Astrocyte of the cerebellum (primary cell): ENCODE data around the gene LTA4H.
A peak's percentile ranks its signal among the peaks of the same experiment; 100 is the strongest.

Experiments used
- DNase-seq: peaks from one replicate; pipeline ENCODE4 v3.0.0-alpha.2; 2011; ENCODE audit warnings: low read depth
- H3K4me3 ChIP-seq: 2 replicates; pipeline ENCODE4 v1.5.1; 2011; ENCODE audit warnings: mild to moderate bottlenecking, low read depth, low read length, moderate library complexity
- in situ Hi-C: cut with HindIII; loops from 2 replicates; pipeline ENCODE4 v1.10.0; 2017; ENCODE audit warnings: low sequenced_read_pairs
- TF ChIP-seq, protein P1 (sequence below): IDR thresholded peaks from 2 replicates; pipeline ENCODE4 v1.5.1; 2012; ENCODE audit warnings: low read length, low read depth, moderate library complexity, mild to moderate bottlenecking; ENCODE audit errors: missing control alignments

LTA4H gene

DNA sequence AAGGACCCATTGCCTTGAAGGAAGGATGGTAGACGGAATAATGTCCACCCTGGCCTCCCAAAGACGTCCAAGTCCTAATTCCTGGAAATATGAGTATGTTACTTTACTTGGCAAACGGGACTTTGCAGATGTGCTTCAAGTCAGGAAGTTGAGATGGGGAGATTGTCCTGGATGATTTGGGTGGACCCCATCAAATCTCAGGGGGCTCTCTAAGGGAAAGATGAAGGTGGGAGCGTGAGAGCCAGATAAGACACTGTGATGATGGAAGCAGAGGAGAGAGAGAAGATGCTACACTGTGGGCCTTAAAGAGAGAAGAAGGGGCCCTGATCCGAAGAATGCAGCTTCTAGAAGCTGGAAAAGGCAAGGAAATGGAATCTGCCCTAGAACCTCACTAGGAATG lies 29.6 kb upstream of the LTA4H start:
- TF ChIP-seq, protein P1, sequence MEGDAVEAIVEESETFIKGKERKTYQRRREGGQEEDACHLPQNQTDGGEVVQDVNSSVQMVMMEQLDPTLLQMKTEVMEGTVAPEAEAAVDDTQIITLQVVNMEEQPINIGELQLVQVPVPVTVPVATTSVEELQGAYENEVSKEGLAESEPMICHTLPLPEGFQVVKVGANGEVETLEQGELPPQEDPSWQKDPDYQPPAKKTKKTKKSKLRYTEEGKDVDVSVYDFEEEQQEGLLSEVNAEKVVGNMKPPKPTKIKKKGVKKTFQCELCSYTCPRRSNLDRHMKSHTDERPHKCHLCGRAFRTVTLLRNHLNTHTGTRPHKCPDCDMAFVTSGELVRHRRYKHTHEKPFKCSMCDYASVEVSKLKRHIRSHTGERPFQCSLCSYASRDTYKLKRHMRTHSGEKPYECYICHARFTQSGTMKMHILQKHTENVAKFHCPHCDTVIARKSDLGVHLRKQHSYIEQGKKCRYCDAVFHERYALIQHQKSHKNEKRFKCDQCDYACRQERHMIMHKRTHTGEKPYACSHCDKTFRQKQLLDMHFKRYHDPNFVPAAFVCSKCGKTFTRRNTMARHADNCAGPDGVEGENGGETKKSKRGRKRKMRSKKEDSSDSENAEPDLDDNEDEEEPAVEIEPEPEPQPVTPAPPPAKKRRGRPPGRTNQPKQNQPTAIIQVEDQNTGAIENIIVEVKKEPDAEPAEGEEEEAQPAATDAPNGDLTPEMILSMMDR = no peak
- no peak for DNase-seq
- in situ Hi-C loops = loop anchor here (10.0 to 25.0 kb wide), 2 partner anchors 147 to 440 kb away; no protein-coding TSS in a partner anchor
- no peak overlapping the region for H3K4me3 ChIP-seq

DNA sequence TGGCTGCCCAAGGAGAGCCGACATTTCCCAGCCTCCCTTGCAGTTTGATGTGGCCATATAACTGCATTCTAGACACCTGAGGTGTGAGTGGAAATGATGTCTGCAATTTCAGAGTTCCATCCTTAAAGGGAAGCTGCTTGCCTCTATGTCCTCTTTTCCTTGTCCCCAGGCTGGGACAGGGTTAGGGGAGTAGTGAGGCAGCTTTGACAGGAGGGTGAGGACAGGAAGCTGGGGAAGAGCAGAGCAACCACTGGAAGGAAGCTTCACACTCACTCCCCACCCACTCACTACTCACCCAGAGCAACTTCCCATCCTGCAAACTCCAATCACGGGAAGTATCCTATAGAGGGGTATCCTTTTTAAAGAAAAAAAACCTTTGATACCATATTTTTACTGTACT lies 28.9 kb upstream of the LTA4H start:
- DNase-seq = no peak
- in situ Hi-C loops = loop anchor here (10.0 to 25.0 kb wide), 2 partner anchors 148 to 441 kb away; no protein-coding TSS in a partner anchor

DNA sequence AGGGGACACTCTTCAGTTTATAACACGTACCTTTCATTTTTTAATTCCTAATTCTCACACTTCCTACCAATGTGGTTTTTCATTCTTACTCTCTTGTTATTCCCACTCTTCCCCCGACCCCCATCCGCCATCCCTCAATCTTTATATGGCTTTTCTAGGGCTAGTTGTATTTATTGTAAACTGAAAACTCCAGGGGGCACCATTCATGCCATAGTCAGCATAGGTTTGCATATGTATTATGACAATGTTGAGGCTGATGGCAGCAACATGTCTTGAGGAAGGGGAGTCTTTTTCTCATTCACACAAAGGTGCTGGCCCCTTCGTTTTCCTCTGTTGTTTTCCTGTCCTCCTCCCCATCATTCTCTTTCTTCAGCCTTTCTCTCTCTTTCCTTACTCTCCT lies 27.7 kb upstream of the LTA4H start:
- TF ChIP-seq, protein P1 = peak; percentile 12
- in situ Hi-C loops = loop anchor here (10.0 to 25.0 kb wide), 2 partner anchors 149 to 442 kb away; no protein-coding TSS in a partner anchor
- H3K4me3 ChIP-seq = no peak overlapping the region
- peak; percentile 15 for DNase-seq

More for the DNA sequence above, 28.9 kb upstream of the LTA4H start:
- TF ChIP-seq, protein P1 = no peak
- no peak overlapping the region for H3K4me3 ChIP-seq

DNA sequence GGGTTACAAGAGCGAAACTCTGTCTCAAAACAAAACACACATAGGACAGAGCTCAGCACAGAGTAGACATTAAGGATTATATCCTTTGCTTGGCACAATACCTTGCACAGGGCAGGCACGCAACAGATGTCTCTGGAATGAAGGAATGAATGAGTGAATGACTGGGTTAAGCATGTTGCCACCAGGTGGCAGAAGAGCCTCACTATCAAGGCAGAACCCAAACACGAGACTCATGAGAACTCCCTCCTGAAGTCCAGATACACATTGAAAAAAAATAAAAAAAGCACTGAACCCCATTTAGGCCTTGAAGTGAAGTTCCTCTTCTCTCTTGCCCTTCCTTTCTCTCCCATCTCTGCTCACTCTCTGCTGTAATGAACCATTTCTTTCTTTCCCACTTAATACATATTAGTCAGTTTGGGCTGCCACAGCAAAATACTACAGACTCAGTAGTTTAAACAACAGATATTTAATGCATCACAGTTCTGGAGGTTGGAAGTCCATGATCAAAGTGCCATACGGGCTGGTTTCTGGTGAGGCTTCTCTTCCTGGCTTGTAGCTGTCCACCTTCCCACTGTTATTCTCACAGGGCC lies 26.6 kb upstream of the LTA4H start:
- no peak overlapping the region for H3K4me3 ChIP-seq
- in situ Hi-C loops = loop anchor here (10.0 to 25.0 kb wide), 2 partner anchors 150 to 443 kb away; no protein-coding TSS in a partner anchor

DNA sequence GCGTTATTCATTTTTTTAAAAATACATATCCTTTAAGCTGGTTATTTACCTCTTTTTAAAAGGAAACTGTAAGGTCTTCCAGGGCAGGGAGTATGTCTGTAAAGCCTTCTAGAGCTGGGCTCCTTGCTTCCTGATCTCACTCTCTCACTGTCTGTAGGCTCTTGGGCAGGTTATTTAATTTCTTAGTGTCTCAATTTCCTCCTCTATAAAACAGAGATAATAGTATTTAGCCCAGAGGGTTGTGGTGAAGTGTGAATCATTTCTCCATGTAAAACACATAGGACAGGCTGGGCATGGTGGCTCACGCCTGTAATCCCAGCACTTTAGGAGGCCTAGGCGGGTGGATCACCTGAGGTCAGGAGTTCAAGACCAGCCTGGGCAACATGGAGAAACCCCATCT lies 25.9 kb upstream of the LTA4H start:
- in situ Hi-C loops = loop anchor here (10.0 to 25.0 kb wide), 2 partner anchors 151 to 443 kb away; no protein-coding TSS in a partner anchor
- no peak overlapping the region for H3K4me3 ChIP-seq
- no peak for DNase-seq
- TF ChIP-seq, protein P1 = no peak

More for the DNA sequence above, 26.6 kb upstream of the LTA4H start:
- TF ChIP-seq, protein P1 = peak; percentile 81
- peak; percentile 80 for DNase-seq

DNA sequence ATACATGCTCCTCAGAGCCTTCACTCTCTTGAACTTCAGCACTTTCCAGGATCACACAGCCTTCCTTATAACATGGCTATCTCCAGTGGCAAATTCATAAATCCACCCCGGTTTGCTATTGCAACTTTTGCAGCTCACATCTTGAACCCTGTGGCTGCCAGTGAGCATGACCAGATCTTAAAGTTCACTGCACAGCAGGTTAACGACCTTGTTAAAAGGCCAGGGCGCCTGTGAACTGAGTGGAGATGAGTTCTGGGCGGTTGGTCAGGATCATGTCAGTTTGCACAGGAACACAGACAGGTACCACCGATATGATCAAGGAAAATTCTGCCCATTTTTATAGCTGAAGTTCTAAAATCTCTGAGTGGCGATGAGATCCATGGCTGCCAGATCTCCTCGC lies 24.7 kb upstream of the LTA4H start:
- DNase-seq = no peak
- in situ Hi-C loops = loop anchor here (10.0 to 25.0 kb wide), 2 partner anchors 152 to 445 kb away; no protein-coding TSS in a partner anchor
- TF ChIP-seq, protein P1 = no peak
- H3K4me3 ChIP-seq = no peak overlapping the region
